Head of caudate nucleus (tissue), 42 donors: ENCODE data around the gene LTB4R2.

Experiments
- DNase-seq, 42 donors: peaks; one replicate each; pipeline versions ENCODE4 v3.0.0 to v3.0.0-alpha.2; 2020 to 2021; ENCODE audit warnings: mixed read lengths in 7 of 42
- intact Hi-C: fragments of 100-400 bp; cut with DNase I; formaldehyde crosslinking; loops from one replicate; pipeline ENCODE4 v1.15.0; 2022

The LTB4R2 gene

GRCh38 chr14:24293525-24293924 lies 16.4 kb upstream of the LTB4R2 start:
- intact Hi-C loops = no loop called here
- DNase-seq = no peak

- peak; percentile 46 to 86 (median 69) for DNase-seq
- intact Hi-C loops = loop anchor here (5.0 kb wide), 1 partner anchor 54 kb away; the partner anchor contains the start of gene TINF2
Observed at GRCh38 chr14:24296341-24297157, 13.4 kb upstream of the LTB4R2 start.

- intact Hi-C loops = loop anchor here (5.0 kb wide), 1 partner anchor 55 kb away; the partner anchor contains the start of gene TINF2
- no peak for DNase-seq
Observed at GRCh38 chr14:24297190-24297964, 12.6 kb upstream of the LTB4R2 start.

- intact Hi-C loops = loop anchor here (5.0 kb wide), 1 partner anchor 57 kb away; the partner anchor contains the start of gene TINF2
- DNase-seq = peak in 1 of 42 donors; percentile 57
Observed at GRCh38 chr14:24298892-24299254, 11.1 kb upstream of the LTB4R2 start.

GRCh38 chr14:24299255-24300191 lies 10.4 kb upstream of the LTB4R2 start, which contains the start of the genes DHRS1 and NOP9:
Gene DHRS1, minus strand, starts transcription at chr14:24299780. Its CDS starts 674 bp downstream, at chr14:24299106.
Gene NOP9, plus strand, starts transcription at chr14:24299850. Its CDS starts 105 bp downstream, at chr14:24299955.
- DNase-seq = peak; percentile 85 to 97 (median 94)
- intact Hi-C loops = loop anchor here (5.0 kb wide), 1 partner anchor 57 kb away; the partner anchor contains the start of gene TINF2

GRCh38 chr14:24300326-24300980 lies 9.5 kb upstream of the LTB4R2 start:
- intact Hi-C loops = no loop called here
- no peak for DNase-seq

GRCh38 chr14:24304019-24304387 lies 5.9 kb upstream of the LTB4R2 start:
- DNase-seq = no peak
- intact Hi-C loops = no loop called here

GRCh38 chr14:24307156-24307574 lies 2.8 kb upstream of the LTB4R2 start:
- no peak for DNase-seq
- intact Hi-C loops = no loop called here

- intact Hi-C loops = no loop called here
- DNase-seq = peak in 37 of 42 donors; percentile 18 to 86 (median 68)
Observed at GRCh38 chr14:24307575-24308341, 2.2 kb upstream of the LTB4R2 start, which contains the start of gene CIDEB. Gene CIDEB, minus strand, starts transcription at chr14:24307977. Its CDS starts 119 bp downstream, at chr14:24307858.

- intact Hi-C loops = no loop called here
- no peak for DNase-seq
Observed at GRCh38 chr14:24308342-24309124, 1.4 kb upstream of the LTB4R2 start.

- intact Hi-C loops = no loop called here
- no peak for DNase-seq
Observed at GRCh38 chr14:24310265-24310645, 315 bp downstream of the LTB4R2 start.

GRCh38 chr14:24310646-24311604 lies 985 bp downstream of the LTB4R2 start, which contains the start of gene LTB4R:
Gene LTB4R, plus strand, starts transcription at chr14:24311502. Its CDS starts 4,150 bp downstream, at chr14:24315652.
- intact Hi-C loops = no loop called here
- DNase-seq = peak in 41 of 42 donors; percentile 16 to 79 (median 62)

GRCh38 chr14:24311837-24312615 lies 2.1 kb downstream of the LTB4R2 start:
- no peak for DNase-seq
- intact Hi-C loops = no loop called here

- peak in 9 of 42 donors; percentile 25 to 58 (median 41) for DNase-seq
- intact Hi-C loops = no loop called here
Observed at GRCh38 chr14:24312736-24313507, 3.0 kb downstream of the LTB4R2 start.
